Activated naive CD8-positive, alpha-beta T cell treated with anti-CD3 and anti-CD28 coated beads, Interleukin-2, amount 50 U/mL, for 24 hours (primary cell): ENCODE results near the gene TKTL1.
"Not testable (repeated sequence)": the region's sequence is repeated elsewhere in the genome, so short reads cannot be mapped to it uniquely, and the experiment has no call there.

Experiments used
- ATAC-seq: fragments of 150-1000 bp; cut with Tn5 transposase; one replicate; pipeline ENCODE4 v1.10.0; 2021
- DNase-seq: peaks from one replicate; pipeline ENCODE4 v3.0.0; 2021
- H3K27ac Mint-ChIP-seq: one replicate; pipeline ENCODE4 v1.8.0; 2021; ENCODE audit warnings: mild to moderate bottlenecking, mixed read lengths
- H3K27me3 Mint-ChIP-seq: one replicate; pipeline ENCODE4 v1.8.0; 2021; ENCODE audit warnings: mixed read lengths
- H3K36me3 Mint-ChIP-seq: one replicate; pipeline ENCODE4 v1.8.0; 2021; ENCODE audit warnings: low read depth, mixed read lengths
- H3K4me1 Mint-ChIP-seq: one replicate; pipeline ENCODE4 v1.8.0; 2021; ENCODE audit warnings: mixed read lengths
- H3K4me3 Mint-ChIP-seq: one replicate; pipeline ENCODE4 v1.8.0; 2021; ENCODE audit warnings: mild to moderate bottlenecking, moderate library complexity, mixed read lengths
- H3K9me3 Mint-ChIP-seq: one replicate; pipeline ENCODE4 v1.8.0; 2021; ENCODE audit warnings: mixed read lengths

TKTL1 gene, protein sequence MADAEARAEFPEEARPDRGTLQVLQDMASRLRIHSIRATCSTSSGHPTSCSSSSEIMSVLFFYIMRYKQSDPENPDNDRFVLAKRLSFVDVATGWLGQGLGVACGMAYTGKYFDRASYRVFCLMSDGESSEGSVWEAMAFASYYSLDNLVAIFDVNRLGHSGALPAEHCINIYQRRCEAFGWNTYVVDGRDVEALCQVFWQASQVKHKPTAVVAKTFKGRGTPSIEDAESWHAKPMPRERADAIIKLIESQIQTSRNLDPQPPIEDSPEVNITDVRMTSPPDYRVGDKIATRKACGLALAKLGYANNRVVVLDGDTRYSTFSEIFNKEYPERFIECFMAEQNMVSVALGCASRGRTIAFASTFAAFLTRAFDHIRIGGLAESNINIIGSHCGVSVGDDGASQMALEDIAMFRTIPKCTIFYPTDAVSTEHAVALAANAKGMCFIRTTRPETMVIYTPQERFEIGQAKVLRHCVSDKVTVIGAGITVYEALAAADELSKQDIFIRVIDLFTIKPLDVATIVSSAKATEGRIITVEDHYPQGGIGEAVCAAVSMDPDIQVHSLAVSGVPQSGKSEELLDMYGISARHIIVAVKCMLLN

DNA sequence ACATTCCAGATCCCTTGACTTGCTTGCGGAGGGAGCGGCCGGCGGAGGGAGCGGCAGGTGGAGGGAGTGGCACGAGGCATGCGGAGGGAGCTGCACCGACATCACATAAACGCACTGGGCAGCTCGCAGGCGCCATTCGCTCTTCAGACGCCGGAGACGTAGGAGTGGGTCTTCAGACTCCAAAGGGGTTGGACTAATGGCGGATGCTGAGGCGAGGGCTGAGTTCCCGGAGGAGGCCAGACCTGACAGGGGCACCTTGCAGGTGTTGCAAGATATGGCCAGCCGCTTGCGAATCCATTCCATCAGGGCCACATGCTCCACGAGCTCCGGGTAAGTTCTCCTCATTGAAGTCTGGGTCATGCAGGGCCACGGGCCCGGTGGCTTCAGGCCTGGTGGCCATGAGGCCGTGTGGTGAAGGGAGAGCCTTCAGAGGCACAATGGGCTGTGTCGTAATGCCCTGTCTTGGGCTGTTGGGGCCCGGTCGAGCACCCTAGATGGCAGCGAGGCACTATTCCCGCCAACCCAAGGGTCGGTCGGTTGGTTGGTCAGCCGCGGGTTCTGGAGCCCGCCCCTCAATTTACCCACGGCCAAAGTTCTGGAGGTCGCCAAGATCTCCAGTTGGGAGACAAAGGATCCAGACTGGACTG lies at the start of gene TKTL1:
Gene TKTL1 (plus strand): TSS at position 132 of the 647 bp plus-strand sequence. CDS start 65 bp downstream, at position 197.
- H3K9me3 Mint-ChIP-seq, result no peaks in the 10 kb centered on the region
- H3K4me3 Mint-ChIP-seq, result no peak within 1 kb of the TSS
- no peak for DNase-seq
- H3K36me3 Mint-ChIP-seq, result no peaks in the 10 kb centered on the region
- peaks cover 10% of the 10 kb centered on the region for H3K4me1 Mint-ChIP-seq
- H3K27me3 Mint-ChIP-seq, result no peaks in the 10 kb centered on the region
- H3K27ac Mint-ChIP-seq, result no peak within 1 kb of the TSS
- ATAC-seq, result no peak

DNA sequence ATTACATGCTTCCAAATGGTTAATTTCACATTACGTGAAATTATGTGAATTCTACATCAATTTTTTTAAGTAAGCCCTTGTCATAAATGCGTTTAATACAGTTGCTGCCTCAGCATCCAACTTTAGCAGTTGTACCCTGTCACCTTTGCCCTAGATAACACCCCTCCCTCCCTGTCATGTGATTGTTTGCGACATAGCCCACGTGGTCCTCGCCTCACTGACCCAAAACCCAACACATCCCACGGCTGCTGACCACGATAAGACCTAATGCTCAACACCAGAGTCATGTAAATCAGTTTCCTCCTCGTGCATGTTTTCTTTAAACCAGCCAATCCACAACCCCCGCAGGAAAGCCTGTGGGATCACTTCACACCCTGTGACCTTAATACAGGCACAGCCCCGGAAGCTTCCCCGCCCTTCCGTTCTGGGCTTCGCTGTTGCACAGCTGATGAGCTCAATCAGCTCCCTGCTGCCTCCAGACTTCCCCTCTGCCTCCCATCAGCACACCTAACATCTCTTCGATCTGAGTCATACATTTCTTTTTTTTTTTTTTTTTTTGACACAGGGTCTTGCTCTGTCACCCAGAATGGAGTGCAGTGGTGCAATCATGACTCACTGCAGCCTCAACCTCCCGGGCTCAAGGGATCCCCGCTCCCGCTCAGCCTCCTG lies 48.1 kb upstream of the TKTL1 start:
- peak; percentile 98 for ATAC-seq
- H3K27me3 Mint-ChIP-seq, H3K27ac Mint-ChIP-seq, H3K9me3 Mint-ChIP-seq, H3K4me1 Mint-ChIP-seq, H3K36me3 Mint-ChIP-seq, DNase-seq, H3K4me3 Mint-ChIP-seq: not testable (repeated sequence)

DNA sequence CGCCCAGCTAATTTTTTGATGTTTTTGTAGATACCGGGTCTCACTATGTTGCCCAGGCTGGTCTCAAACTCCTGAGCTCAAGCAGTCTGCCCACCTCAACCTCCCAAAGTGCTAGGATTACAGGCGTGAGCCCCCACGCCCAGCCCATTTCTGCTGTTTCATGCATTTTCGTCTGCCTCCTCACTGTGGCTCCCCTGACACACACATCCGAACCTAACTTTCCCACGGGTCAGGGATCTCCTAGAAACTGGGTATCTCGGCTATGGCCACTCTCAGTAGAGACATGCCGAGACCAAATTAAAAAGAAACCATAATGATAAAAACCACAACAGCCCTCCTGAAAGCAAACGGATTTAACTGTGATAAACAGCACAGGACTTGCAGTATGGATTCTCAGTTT lies 47.5 kb upstream of the TKTL1 start:
- not testable (repeated sequence) for H3K27me3 Mint-ChIP-seq, H3K4me3 Mint-ChIP-seq, H3K9me3 Mint-ChIP-seq, H3K27ac Mint-ChIP-seq, H3K36me3 Mint-ChIP-seq, ATAC-seq, DNase-seq, H3K4me1 Mint-ChIP-seq

DNA sequence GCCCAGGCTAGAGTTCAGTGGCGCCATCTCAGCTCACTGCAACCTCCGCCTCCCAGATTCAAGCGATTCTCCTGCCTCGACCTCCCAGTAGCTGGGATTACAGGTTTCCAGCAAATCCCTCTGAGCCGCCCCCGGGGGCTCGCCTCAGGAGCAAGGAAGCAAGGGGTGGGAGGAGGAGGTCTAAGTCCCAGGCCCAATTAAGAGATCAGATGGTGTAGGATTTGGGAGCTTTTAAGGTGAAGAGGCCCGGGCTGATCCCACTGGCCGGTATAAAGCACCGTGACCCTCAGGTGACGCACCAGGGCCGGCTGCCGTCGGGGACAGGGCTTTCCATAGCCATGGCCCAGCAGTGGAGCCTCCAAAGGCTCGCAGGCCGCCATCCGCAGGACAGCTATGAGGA lies 38.3 kb upstream of the TKTL1 start, which contains the start of gene OPN1MW3:
Gene OPN1MW3 (plus strand): TSS at position 301 of the 400 bp plus-strand sequence. CDS start 38 bp downstream, at position 339.
- not testable (repeated sequence) for H3K36me3 Mint-ChIP-seq, DNase-seq, H3K27me3 Mint-ChIP-seq, H3K4me1 Mint-ChIP-seq, ATAC-seq, H3K9me3 Mint-ChIP-seq, H3K27ac Mint-ChIP-seq, H3K4me3 Mint-ChIP-seq

DNA sequence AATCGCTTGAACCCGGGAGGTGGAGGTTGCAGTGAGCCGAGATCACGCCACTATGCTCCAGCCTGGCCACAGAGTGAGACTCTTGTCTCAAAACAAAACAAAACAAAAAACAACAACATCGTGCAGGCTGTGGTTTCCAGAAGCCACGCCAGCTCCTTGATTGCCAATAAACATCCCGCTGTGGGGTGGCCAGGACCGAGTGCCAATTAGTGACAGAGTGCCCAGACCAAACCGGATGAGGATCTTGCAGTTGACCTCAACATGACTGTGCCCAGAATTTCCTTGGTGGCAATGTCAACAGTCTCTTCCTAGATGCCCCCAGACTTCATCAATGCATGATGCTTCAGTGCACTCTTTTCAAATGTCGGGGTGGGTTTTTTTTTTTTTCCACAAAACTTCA lies 36.9 kb upstream of the TKTL1 start:
- H3K27me3 Mint-ChIP-seq, H3K4me1 Mint-ChIP-seq, H3K9me3 Mint-ChIP-seq, ATAC-seq, H3K27ac Mint-ChIP-seq, DNase-seq, H3K36me3 Mint-ChIP-seq, H3K4me3 Mint-ChIP-seq: not testable (repeated sequence)

DNA sequence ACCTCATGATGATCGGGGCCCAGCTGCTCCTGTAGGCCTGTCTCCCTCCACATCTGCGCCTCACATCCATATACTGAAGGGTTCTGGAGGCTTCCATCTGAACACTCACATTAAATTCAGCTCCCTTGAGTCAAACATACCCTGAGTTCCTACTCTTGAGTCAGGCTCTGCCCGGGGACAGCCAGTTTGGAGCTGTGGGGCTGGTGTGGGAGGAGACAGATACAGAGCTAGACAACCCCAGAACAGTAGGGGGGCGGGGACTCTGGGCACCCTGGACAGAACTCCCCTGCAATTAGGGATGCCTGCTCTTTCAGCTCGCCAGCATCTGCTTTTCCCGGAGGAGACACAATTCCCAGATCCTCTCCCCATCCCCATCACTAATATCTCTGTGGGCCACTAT lies 32.5 kb upstream of the TKTL1 start:
- not testable (repeated sequence) for ATAC-seq, H3K4me1 Mint-ChIP-seq, H3K36me3 Mint-ChIP-seq, H3K9me3 Mint-ChIP-seq, H3K27me3 Mint-ChIP-seq, H3K27ac Mint-ChIP-seq, H3K4me3 Mint-ChIP-seq, DNase-seq

DNA sequence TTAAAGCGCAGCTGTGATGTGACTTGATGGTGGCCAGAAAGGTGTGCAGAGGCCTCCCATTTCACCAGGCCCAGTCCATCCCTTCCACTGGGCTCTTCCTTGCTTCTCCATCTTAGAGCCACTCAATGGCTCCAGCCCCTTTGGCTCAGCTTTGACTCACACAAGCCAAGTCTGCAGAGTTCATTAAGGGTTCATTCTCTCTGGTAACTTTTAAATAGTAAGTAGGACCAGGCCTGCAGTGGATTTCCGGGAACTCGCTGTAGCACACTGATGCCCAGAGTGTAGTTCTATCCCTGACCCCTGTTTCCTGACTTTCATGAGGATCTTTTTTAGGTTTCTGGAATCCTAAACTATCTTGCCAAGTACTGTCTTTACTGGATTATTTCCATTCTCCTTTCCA lies 26.4 kb upstream of the TKTL1 start:
- H3K9me3 Mint-ChIP-seq, H3K4me3 Mint-ChIP-seq, H3K27me3 Mint-ChIP-seq, DNase-seq, ATAC-seq, H3K4me1 Mint-ChIP-seq, H3K27ac Mint-ChIP-seq, H3K36me3 Mint-ChIP-seq: not testable (repeated sequence)

DNA sequence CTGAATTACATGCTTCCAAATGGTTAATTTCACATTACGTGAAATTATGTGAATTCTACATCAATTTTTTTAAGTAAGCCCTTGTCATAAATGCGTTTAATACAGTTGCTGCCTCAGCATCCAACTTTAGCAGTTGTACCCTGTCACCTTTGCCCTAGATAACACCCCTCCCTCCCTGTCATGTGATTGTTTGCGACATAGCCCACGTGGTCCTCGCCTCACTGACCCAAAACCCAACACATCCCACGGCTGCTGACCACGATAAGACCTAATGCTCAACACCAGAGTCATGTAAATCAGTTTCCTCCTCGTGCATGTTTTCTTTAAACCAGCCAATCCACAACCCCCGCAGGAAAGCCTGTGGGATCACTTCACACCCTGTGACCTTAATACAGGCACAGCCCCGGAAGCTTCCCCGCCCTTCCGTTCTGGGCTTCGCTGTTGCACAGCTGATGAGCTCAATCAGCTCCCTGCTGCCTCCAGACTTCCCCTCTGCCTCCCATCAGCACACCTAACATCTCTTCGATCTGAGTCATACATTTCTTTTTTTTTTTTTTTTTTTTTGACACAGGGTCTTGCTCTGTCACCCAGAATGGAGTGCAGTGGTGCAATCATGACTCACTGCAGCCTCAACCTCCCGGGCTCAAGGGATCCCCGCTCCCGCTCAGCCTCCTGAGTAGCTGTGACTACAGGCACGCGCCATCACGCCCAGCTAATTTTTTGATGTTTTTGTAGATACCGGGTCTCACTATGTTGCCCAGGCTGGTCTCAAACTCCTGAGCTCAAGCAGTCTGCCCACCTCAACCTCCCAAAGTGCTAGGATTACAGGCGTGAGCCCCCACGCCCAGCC lies 10.9 kb upstream of the TKTL1 start:
- H3K4me3 Mint-ChIP-seq, H3K4me1 Mint-ChIP-seq, H3K36me3 Mint-ChIP-seq, H3K9me3 Mint-ChIP-seq, H3K27me3 Mint-ChIP-seq, H3K27ac Mint-ChIP-seq, DNase-seq: not testable (repeated sequence)
- peak; percentile 100 for ATAC-seq

DNA sequence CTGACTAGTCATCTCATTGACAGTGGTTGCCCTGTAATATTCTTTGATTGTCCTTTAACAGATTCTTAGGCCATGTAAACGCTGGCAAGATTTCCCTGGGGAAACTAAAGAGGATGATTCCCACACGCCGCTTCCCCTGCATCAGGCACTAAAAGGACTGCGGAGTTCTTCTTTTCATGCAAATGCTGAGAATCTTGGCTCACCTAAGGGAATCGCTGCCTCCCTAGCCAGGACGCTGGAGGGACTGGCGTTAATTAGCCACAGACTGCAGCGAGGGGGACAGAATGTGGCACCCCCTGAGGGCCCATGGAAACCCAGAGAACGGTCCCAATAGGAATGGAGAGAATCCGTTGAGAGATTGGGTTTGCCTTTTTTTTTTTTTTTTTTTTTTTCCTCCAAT lies 9.2 kb upstream of the TKTL1 start:
- H3K4me3 Mint-ChIP-seq, ATAC-seq, H3K9me3 Mint-ChIP-seq, H3K27ac Mint-ChIP-seq, H3K27me3 Mint-ChIP-seq, DNase-seq, H3K36me3 Mint-ChIP-seq, H3K4me1 Mint-ChIP-seq: not testable (repeated sequence)

DNA sequence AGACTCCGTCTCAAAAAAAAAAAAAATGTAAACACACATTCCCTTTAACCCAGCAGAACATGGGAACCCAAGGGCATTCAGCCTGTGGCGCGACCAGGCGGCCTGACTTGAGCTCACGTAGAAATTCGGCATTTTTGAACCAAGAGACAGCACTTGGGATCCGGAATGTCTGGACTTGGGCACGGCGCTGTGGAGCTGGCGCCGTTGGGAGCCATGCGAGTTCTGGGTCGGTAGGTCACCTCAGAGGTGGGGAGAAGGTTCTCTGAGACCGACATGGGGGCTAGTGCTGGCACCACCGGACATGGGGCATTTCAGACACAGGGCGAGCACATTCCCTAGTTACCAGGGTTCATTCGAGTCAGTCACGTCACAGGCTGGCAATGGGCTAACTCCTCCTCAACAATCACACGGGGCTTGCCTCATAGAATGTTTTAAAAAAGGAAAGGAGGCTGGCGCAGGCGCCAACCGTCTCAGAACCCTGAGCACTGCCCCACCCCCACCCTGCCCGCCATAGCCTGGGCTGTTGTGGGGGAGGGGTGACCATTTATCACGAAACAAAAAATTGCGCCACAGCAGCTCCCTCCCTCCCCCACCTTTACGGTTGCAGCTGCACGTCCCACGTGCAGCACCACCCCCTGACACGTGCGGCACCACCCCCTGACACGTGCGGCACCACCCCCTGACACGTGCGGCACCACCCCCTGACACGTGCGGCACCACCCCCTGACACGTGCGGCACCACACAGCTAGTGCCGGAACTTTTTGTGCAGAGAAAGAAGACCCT lies 612 bp upstream of the TKTL1 start, which contains the start of gene TEX28:
Gene TEX28 (minus strand): TSS at position 334 of the 784 bp plus-strand sequence. CDS start 3,007 bp downstream, outside the sequence.
- H3K27ac Mint-ChIP-seq, result no peak within 1 kb of the TSS

DNA sequence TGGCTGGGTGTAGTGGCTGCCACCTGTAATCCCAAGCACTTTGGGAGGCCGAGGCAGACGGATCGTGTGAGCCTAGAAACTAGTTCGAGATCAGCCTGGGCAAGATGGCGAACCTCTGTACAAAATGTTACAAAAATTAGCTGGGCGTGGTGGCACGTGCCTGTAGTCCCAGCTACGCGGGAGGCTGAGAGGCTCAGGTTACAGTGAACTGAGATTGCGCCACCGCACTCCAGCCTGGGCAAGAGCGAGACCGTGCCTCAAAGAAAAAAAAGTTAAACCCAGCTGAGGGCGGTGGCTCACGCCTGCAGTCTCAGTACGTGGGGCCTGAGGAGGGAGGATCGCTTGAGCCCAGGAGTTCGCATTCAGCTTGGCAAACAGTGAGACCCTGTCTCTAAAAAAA lies 1.1 kb downstream of the TKTL1 start:
- no peak for ATAC-seq
- Mint-ChIP-seq H3K9me3 (no peaks in the 10 kb centered on the region), H3K27me3 (no peaks in the 10 kb centered on the region), H3K4me3 (no peak overlapping the region), H3K4me1 (peaks cover 10% of the 10 kb centered on the region), H3K36me3 (no peaks in the 10 kb centered on the region), H3K27ac (no peak overlapping the region)
- no peak for DNase-seq

More for the DNA sequence above, 612 bp upstream of the TKTL1 start, which contains the start of gene TEX28:
- Mint-ChIP-seq H3K9me3 (no peaks in the 10 kb centered on the region), H3K4me3 (no peak within 1 kb of the TSS), H3K27me3 (no peaks in the 10 kb centered on the region), H3K4me1 (peaks cover 10% of the 10 kb centered on the region), H3K36me3 (no peaks in the 10 kb centered on the region)
- no peak for DNase-seq
- ATAC-seq, result no peak

DNA sequence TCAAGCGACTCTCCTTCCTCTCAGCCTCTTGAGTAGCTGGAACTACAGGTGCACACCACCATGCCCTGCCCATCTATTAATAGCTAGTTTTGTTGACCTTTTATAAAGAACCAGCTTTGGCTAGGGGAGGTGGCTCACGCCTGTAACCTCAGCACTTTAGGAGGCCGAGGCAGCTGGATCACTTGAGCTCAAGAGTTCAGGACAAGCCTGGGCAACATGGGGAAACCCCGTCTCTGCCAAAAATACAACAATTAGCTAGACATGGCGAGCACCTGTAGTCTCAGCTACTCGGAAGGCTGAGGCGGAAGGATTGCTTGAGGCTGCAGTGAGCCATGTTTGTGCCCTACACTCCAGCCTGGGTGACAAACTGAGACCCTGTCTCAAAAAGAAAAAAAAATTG lies 2.7 kb downstream of the TKTL1 start:
- no peak for DNase-seq
- no peak for ATAC-seq
- Mint-ChIP-seq H3K4me1 (peaks cover 10% of the 10 kb centered on the region), H3K36me3 (no peaks in the 10 kb centered on the region), H3K9me3 (no peaks in the 10 kb centered on the region), H3K4me3 (no peak overlapping the region), H3K27me3 (peaks cover 3% of the 10 kb centered on the region), H3K27ac (no peak overlapping the region)

DNA sequence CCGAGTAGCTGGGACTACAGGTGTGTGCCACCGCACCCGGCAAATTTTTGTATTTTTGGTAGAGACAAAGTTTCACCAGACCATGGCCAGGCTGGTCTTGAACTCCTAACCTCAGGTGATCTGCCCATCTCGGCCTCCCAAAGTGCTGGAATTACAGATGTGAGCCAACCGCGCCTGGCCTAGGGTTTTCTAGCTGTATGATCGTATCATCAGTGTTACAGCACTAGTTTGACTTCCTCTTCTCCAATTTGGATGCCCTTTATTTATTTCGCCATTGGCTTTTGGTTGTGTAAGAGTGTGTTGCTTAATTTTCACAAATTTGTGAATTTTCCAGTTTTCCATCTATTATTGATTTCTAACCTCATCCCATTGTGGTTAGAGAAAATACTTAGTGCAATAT lies 5.2 kb downstream of the TKTL1 start:
- Mint-ChIP-seq H3K9me3 (no peaks in the 10 kb centered on the region), H3K4me1 (peaks cover 14% of the 10 kb centered on the region), H3K36me3 (no peaks in the 10 kb centered on the region), H3K4me3 (no peak overlapping the region), H3K27ac (no peak overlapping the region), H3K27me3 (peaks cover 3% of the 10 kb centered on the region)
- ATAC-seq, result no peak
- no peak for DNase-seq
